Liver (tissue), 9 donors: Measurements from ENCODE around the gene RIMBP2. TPM values are rescaled to one million over a fixed set of nuclear protein-coding genes. Genes with fewer than 3 reads are reported as not detected.

Experiments used
- DNase-seq: peaks from one replicate; pipeline ENCODE4 v3.0.0-alpha.2; 2017; ENCODE audit warnings: low spot score
- H3K27ac ChIP-seq, 2 donors: one replicate each; pipeline ENCODE4 v1.7.0; 2013; ENCODE audit warnings: inconsistent platforms in 2 of 2, low read length in 2 of 2, control low read depth in 1 of 2, low read depth in 1 of 2, mild to moderate bottlenecking in 1 of 2
- H3K27me3 ChIP-seq, 4 donors: one replicate each; pipeline versions ENCODE4 v1.6.1 to v1.7.0; 2013; ENCODE audit warnings: low read length in 3 of 4, inconsistent platforms in 1 of 4, mild to moderate bottlenecking in 1 of 4, moderate library complexity in 1 of 4; ENCODE audit not compliant: control insufficient read depth in 4 of 4, insufficient read depth in 4 of 4
- H3K36me3 ChIP-seq, 4 donors: one replicate each; pipeline versions ENCODE4 v1.6.1 to v1.7.0; 2013; ENCODE audit warnings: low read length in 3 of 4, mild to moderate bottlenecking in 3 of 4, low read depth in 1 of 4, moderate library complexity in 1 of 4; ENCODE audit not compliant: control insufficient read depth in 4 of 4, insufficient read depth in 3 of 4
- H3K4me1 ChIP-seq, 4 donors: one replicate each; pipeline versions ENCODE4 v1.6.1 to v1.7.0; 2013; ENCODE audit warnings: low read length in 3 of 4, mild to moderate bottlenecking in 3 of 4, moderate library complexity in 1 of 4; ENCODE audit not compliant: control insufficient read depth in 4 of 4, insufficient read depth in 4 of 4
- H3K4me3 ChIP-seq, 3 donors: one replicate each; pipeline versions ENCODE4 v1.6.1 to v1.7.0; 2013; ENCODE audit warnings: low read length in 3 of 3, control low read depth in 1 of 3, low read depth in 1 of 3, mild to moderate bottlenecking in 1 of 3
- H3K9ac ChIP-seq, 2 donors: one replicate each; pipeline ENCODE4 v1.7.0; 2013; ENCODE audit warnings: low read length in 2 of 2, mild to moderate bottlenecking in 2 of 2, moderate library complexity in 2 of 2, control low read depth in 1 of 2, low read depth in 1 of 2
- H3K9me3 ChIP-seq, 4 donors: one replicate each; pipeline versions ENCODE4 v1.6.1 to v1.7.0; 2013; ENCODE audit warnings: low read length in 3 of 4; ENCODE audit not compliant: control insufficient read depth in 4 of 4
- CTCF ChIP-seq: fragments of 150-350 bp; IDR thresholded peaks from 2 replicates; pipeline ENCODE4 v1.5.1; 2017; ENCODE audit warnings: improper control_type of control experiment, low read depth, low read length; ENCODE audit not compliant: missing input control
- EGR1 ChIP-seq, 2 donors: IDR thresholded peaks; 2 replicates each; pipeline ENCODE4 v1.6.1; 2016 to 2018; ENCODE audit warnings: antibody characterized with exemption in 2 of 2, low read depth in 2 of 2
- FOXA2 ChIP-seq: IDR thresholded peaks from 2 replicates; pipeline ENCODE4 v1.6.1; 2016; ENCODE audit warnings: antibody characterized with exemption
- GABPA ChIP-seq, 2 donors: IDR thresholded peaks in 1 of 2; conservative IDR thresholded peaks in 1 of 2; 2 replicates each; pipeline ENCODE4 v1.6.1; 2016; ENCODE audit warnings: antibody characterized with exemption in 2 of 2, mild to moderate bottlenecking in 1 of 2, moderate library complexity in 1 of 2
- HNF4A ChIP-seq, 2 donors: conservative IDR thresholded peaks; 2 replicates each; pipeline ENCODE4 v1.6.1; 2016; ENCODE audit warnings: antibody characterized with exemption in 2 of 2, mild to moderate bottlenecking in 2 of 2
- HNF4G ChIP-seq: IDR thresholded peaks from 2 replicates; pipeline ENCODE4 v1.6.1; 2016; ENCODE audit warnings: antibody characterized with exemption
- JUND ChIP-seq, 2 donors: IDR thresholded peaks; 2 replicates each; pipeline ENCODE4 v1.6.1; 2016; ENCODE audit warnings: antibody characterized with exemption in 2 of 2
- NR2F2 ChIP-seq: IDR thresholded peaks from 2 replicates; pipeline ENCODE4 v1.6.1; 2016; ENCODE audit warnings: antibody characterized with exemption
- RAD21 ChIP-seq, 2 donors: IDR thresholded peaks; 2 replicates each; pipeline ENCODE4 v1.6.1; 2016; ENCODE audit warnings: antibody characterized with exemption in 2 of 2, mild to moderate bottlenecking in 2 of 2
- RXRA ChIP-seq, 2 donors: IDR thresholded peaks; 2 replicates each; pipeline ENCODE4 v1.6.1; 2017 to 2018; ENCODE audit warnings: antibody characterized with exemption in 2 of 2, mild to moderate bottlenecking in 1 of 2
- SP1 ChIP-seq: IDR thresholded peaks from 2 replicates; pipeline ENCODE4 v1.6.1; 2018; ENCODE audit warnings: antibody characterized with exemption, mild to moderate bottlenecking
- TAF1 ChIP-seq: conservative IDR thresholded peaks from 2 replicates; pipeline ENCODE4 v1.6.1; 2016; ENCODE audit warnings: antibody characterized with exemption, mild to moderate bottlenecking
- YY1 ChIP-seq: IDR thresholded peaks from 2 replicates; pipeline ENCODE4 v1.6.1; 2016; ENCODE audit warnings: antibody characterized with exemption, mild to moderate bottlenecking
- WGBS: extraction: QIAGEN DNeasy Blood & Tissue Kit; methylation state at CpG from one replicate; pipeline ENCODE4 v1.1.7; 2013; 5-methylcytosine and 5-hydroxymethylcytosine counted together
- polyA plus RNA-seq, 2 donors: library from polyadenylated mRNA; stranded (reverse) in 1 of 2; unstranded in 1 of 2; fragments of 200-250 nt in 1 of 2; fragments of >200 nt in 1 of 2; fragmentation: Nextera tagmentation in 1 of 2; extraction: Ambion mirVana in 1 of 2; gene quantifications; one replicate each; pipeline versions ENCODE4 v1.2.1 to v1.2.3, GENCODE V29; 2013 to 2015
- total RNA-seq, 2 donors: library from RNA; depleted of rRNA; stranded (reverse); fragments of >200 nt; gene quantifications; one replicate each; pipeline ENCODE4 v1.2.3, GENCODE V29; 2014
- TF ChIP-seq, protein P1 (sequence below): IDR thresholded peaks from 2 replicates; pipeline ENCODE4 v1.6.1; 2016; ENCODE audit warnings: antibody characterized with exemption
- TF ChIP-seq, protein P2 (sequence below): IDR thresholded peaks from 2 replicates; pipeline ENCODE4 v1.6.1; 2016; ENCODE audit warnings: antibody characterized with exemption
- TF ChIP-seq, protein P3 (sequence below): IDR thresholded peaks from 2 replicates; pipeline ENCODE4 v1.6.1; 2016; ENCODE audit warnings: antibody characterized with exemption
- TF ChIP-seq, protein P4 (sequence below): IDR thresholded peaks from 2 replicates; pipeline ENCODE4 v1.6.1; 2016; ENCODE audit warnings: antibody characterized with exemption, mild to moderate bottlenecking
- donor health status: healthy.
- donor health status: healthy.
- donor health status: healthy.
- donor health status: healthy.
- donor health status: healthy.

The RIMBP2 gene
- total and polyA plus RNA-seq, 4 donors, result 0.01 to 0.17 (median 0.09) TPM; not detected in 1

- 74% methylated on average over 13 of the region's 13 CpGs for WGBS
- H3K27me3 ChIP-seq, result peaks cover 0 to 3% (median 0%) of the 10 kb centered on the region in 4 donors
- no peak overlapping the region for H3K9ac ChIP-seq
- TF ChIP-seq, protein P1, sequence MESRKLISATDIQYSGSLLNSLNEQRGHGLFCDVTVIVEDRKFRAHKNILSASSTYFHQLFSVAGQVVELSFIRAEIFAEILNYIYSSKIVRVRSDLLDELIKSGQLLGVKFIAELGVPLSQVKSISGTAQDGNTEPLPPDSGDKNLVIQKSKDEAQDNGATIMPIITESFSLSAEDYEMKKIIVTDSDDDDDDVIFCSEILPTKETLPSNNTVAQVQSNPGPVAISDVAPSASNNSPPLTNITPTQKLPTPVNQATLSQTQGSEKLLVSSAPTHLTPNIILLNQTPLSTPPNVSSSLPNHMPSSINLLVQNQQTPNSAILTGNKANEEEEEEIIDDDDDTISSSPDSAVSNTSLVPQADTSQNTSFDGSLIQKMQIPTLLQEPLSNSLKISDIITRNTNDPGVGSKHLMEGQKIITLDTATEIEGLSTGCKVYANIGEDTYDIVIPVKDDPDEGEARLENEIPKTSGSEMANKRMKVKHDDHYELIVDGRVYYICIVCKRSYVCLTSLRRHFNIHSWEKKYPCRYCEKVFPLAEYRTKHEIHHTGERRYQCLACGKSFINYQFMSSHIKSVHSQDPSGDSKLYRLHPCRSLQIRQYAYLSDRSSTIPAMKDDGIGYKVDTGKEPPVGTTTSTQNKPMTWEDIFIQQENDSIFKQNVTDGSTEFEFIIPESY, result no peak
- no peak for TF ChIP-seq TAF1
- TF ChIP-seq, protein P2, sequence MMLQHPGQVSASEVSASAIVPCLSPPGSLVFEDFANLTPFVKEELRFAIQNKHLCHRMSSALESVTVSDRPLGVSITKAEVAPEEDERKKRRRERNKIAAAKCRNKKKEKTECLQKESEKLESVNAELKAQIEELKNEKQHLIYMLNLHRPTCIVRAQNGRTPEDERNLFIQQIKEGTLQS, result no peak
- TF ChIP-seq HNF4G, result no peak
- TF ChIP-seq RXRA (IDR thresholded peaks at IDR 0.05), result no peak
- TF ChIP-seq, protein P3, sequence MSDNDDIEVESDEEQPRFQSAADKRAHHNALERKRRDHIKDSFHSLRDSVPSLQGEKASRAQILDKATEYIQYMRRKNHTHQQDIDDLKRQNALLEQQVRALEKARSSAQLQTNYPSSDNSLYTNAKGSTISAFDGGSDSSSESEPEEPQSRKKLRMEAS, result no peak
- TF ChIP-seq HNF4A (conservative IDR thresholded peaks at IDR 0.05), result no peak
- TF ChIP-seq CTCF, result no peak
- TF ChIP-seq, protein P4, sequence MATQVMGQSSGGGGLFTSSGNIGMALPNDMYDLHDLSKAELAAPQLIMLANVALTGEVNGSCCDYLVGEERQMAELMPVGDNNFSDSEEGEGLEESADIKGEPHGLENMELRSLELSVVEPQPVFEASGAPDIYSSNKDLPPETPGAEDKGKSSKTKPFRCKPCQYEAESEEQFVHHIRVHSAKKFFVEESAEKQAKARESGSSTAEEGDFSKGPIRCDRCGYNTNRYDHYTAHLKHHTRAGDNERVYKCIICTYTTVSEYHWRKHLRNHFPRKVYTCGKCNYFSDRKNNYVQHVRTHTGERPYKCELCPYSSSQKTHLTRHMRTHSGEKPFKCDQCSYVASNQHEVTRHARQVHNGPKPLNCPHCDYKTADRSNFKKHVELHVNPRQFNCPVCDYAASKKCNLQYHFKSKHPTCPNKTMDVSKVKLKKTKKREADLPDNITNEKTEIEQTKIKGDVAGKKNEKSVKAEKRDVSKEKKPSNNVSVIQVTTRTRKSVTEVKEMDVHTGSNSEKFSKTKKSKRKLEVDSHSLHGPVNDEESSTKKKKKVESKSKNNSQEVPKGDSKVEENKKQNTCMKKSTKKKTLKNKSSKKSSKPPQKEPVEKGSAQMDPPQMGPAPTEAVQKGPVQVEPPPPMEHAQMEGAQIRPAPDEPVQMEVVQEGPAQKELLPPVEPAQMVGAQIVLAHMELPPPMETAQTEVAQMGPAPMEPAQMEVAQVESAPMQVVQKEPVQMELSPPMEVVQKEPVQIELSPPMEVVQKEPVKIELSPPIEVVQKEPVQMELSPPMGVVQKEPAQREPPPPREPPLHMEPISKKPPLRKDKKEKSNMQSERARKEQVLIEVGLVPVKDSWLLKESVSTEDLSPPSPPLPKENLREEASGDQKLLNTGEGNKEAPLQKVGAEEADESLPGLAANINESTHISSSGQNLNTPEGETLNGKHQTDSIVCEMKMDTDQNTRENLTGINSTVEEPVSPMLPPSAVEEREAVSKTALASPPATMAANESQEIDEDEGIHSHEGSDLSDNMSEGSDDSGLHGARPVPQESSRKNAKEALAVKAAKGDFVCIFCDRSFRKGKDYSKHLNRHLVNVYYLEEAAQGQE, result no peak
- no peak for TF ChIP-seq NR2F2
- TF ChIP-seq FOXA2, result no peak
- no peak for TF ChIP-seq SP1
- TF ChIP-seq JUND (IDR thresholded peaks at IDR 0.05), result no peak
- no peak for TF ChIP-seq RAD21 (IDR thresholded peaks at IDR 0.05)
- no peak for TF ChIP-seq GABPA (IDR thresholded peaks at IDR 0.05 in 1 of 2, conservative IDR thresholded peaks at IDR 0.05 in 1 of 2)
- no peaks in the 10 kb centered on the region for H3K9me3 ChIP-seq
- DNase-seq, result no peak
- no peak overlapping the region for H3K4me3 ChIP-seq
- no peaks in the 10 kb centered on the region for H3K4me1 ChIP-seq
- no peaks in the 10 kb centered on the region for H3K36me3 ChIP-seq
- no peak overlapping the region for H3K27ac ChIP-seq
These were observed 11.5 kb downstream of the RIMBP2 start for GRCh38 chr12:130704606-130705005.

DNA sequence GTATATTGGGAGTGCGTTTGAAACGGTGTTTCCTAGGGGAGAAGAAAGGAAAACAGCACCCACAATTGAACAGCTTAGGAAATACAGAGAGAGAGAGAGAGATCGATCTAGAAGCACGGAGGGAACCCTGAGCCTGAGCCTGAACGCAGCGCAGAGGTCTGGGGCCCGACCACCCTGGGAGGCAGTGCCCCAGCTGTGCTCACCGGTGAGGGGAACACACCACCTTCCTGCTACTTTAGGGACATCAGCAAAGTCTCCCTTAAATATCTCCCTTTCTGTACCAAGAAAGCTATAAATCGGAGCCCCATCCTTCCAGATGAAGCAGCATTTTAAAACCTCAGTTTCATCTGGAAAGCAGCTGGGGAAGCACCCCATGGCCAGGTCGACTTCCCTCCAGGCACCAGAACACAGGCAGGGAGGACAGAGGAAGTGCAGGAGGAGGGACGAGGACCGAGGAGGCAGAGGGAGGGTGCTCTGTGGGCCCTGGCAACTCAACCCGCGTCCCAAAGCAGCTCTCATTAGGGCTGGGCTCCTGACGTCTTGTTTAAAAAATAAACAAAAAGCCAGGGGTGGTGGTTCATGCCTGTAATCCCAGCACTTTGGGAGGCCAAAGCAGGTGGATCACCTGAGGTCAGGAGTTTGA, 12.2 kb downstream of the RIMBP2 start:
- Histone ChIP-seq H3K36me3 (no peaks in the 10 kb centered on the region), H3K9me3 (no peaks in the 10 kb centered on the region), H3K27ac (no peak overlapping the region), H3K9ac (no peak overlapping the region), H3K27me3 (peaks cover 0 to 3% (median 0%) of the 10 kb centered on the region in 4 donors), H3K4me3 (no peak overlapping the region), H3K4me1 (no peaks in the 10 kb centered on the region)
- no peak for DNase-seq
- WGBS, result 39% methylated on average over 15 of the region's 15 CpGs
- TF ChIP-seq YY1 (no peak), EGR1 (IDR thresholded peaks at IDR 0.05; ENCODE audit: low read depth in 2 of 2) (no peak), FOXA2 (no peak), NR2F2 (no peak), SP1 (no peak), GABPA (IDR thresholded peaks at IDR 0.05 in 1 of 2, conservative IDR thresholded peaks at IDR 0.05 in 1 of 2) (no peak), RXRA (IDR thresholded peaks at IDR 0.05) (no peak), TAF1 (no peak), JUND (IDR thresholded peaks at IDR 0.05) (no peak), HNF4A (conservative IDR thresholded peaks at IDR 0.05) (no peak)
- TF ChIP-seq, protein P4, result no peak
- TF ChIP-seq, protein P1, result no peak
